Breast epithelium (tissue), 3 donors: ENCODE results near the gene PELI3.

Source experiments
- CTCF ChIP-seq, 3 donors: fragments of 450-650 bp; IDR thresholded peaks; one replicate each; pipeline ENCODE4 v1.5.1; 2016 to 2017; ENCODE audit warnings: antibody characterized with exemption in 3 of 3, mild to moderate bottlenecking in 3 of 3, moderate library complexity in 3 of 3
- POLR2A ChIP-seq: fragments of 450-650 bp; IDR thresholded peaks from one replicate; pipeline ENCODE4 v1.6.1; 2016; ENCODE audit warnings: antibody characterized with exemption, mild to moderate bottlenecking, moderate library complexity

DNA sequence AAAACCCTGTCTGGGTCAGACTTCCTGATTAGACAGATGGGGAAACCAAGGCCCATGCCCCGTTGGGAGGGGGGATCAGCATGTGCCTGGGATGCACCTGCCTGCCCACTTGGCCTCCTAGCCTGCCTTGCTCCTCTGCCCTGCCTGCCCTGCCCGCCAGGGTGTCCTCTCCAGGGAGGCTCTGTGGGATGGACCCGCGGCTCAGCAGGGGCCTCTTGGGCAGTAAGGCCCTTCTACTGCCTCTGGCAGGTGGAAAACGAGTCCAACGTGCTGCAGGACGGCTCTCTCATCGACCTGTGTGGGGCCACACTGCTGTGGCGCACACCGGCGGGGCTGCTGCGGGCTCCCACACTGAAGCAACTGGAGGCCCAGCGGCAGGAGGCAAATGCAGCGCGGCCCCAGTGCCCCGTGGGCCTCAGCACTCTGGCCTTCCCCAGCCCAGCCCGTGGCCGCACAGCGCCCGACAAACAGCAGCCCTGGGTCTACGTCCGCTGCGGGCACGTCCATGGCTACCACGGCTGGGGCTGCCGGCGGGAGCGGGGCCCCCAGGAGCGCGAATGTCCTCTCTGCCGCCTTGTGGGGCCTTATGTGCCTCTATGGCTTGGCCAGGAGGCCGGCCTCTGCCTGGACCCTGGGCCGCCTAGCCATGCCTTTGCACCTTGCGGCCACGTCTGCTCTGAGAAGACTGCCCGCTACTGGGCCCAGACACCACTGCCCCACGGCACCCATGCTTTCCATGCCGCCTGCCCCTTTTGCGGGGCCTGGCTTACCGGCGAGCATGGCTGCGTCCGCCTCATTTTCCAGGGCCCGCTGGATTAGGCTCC is 8.9 kb downstream of the PELI3 start:
- no peak for TF ChIP-seq CTCF (IDR thresholded peaks at IDR 0.05)
- TF ChIP-seq POLR2A = no peak
